Stimulated activated CD4-positive, alpha-beta T cell treated with anti-CD3 and anti-CD28 coated beads, Interleukin-1b, Interleukin-23, amount 100 ng/mL, for 4 hours (primary cell): ENCODE data around the gene CDC42EP1.
"Not testable (repeated sequence)": the region's sequence is repeated elsewhere in the genome, so short reads cannot be mapped to it uniquely, and the experiment has no call there.

Experiments used
- DNase-seq, 2 donors: peaks; one replicate each; pipeline ENCODE4 v3.0.0-alpha.2; 2020; ENCODE audit warnings: low read depth in 2 of 2

The CDC42EP1 gene

GRCh38 chr22:37581504-37581903 is 21.2 kb downstream of the CDC42EP1 start:
- no peak for DNase-seq

GRCh38 chr22:37582526-37582925 is 22.2 kb downstream of the CDC42EP1 start:
- DNase-seq, result no peak

- DNase-seq, result no peak
Measured at GRCh38 chr22:37588546-37589215, 28.4 kb downstream of the CDC42EP1 start.

GRCh38 chr22:37589636-37590035 is 29.4 kb downstream of the CDC42EP1 start:
- no peak for DNase-seq

GRCh38 chr22:37591081-37591480 is 30.8 kb downstream of the CDC42EP1 start:
- DNase-seq, result not testable (repeated sequence)

DNA sequence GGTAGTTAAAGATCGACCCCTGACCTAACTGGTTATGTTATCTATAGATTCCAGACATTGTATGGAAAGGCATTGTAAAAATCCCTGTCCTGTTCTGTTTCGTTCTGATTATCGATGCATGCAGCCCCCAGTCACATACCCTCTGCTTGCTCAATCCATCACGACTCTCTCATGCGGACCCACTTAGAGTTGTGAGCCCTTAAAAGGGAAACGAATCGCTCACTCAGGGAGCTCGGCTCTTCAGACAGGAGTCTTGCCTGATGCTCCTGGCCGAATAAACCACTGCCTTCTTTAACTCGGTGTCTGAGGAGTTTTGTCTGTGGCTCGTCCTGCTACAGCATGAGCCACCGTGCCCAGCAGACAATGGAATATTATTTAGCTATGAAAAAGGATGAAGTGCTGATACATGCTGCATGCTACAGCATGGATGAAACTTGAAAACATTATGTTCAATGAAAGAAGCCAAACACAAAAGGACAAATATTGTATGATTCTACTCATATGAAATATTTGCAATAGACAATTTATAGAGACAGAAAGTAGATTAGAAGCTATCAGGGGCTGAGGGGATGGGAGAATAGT is 31.6 kb downstream of the CDC42EP1 start:
- no peak for DNase-seq

GRCh38 chr22:37594237-37594636 is 34.0 kb downstream of the CDC42EP1 start:
- DNase-seq, result no peak

GRCh38 chr22:37599153-37599552 is 38.9 kb downstream of the CDC42EP1 start:
- DNase-seq, result no peak

DNA sequence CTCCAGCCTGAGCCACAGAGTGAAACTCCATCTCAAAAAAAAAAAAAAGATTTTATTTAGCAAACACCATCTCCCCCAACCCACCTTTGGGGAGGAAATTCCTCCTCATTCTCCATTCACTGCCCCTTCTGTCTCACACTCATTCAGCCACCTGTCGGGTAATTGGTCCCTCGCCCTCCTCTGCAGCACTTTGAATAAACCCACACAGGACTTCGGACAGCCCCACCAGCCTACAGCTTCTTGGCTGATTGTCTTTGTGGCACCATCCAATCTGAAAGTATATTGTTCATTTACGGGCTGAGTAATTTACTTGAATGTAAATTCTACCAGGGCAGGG is 40.9 kb downstream of the CDC42EP1 start:
- DNase-seq, result no peak

GRCh38 chr22:37601540-37602442 is 41.5 kb downstream of the CDC42EP1 start:
- no peak for DNase-seq

- not testable (repeated sequence) for DNase-seq
Measured at GRCh38 chr22:37602546-37603277, 42.4 kb downstream of the CDC42EP1 start.

DNA sequence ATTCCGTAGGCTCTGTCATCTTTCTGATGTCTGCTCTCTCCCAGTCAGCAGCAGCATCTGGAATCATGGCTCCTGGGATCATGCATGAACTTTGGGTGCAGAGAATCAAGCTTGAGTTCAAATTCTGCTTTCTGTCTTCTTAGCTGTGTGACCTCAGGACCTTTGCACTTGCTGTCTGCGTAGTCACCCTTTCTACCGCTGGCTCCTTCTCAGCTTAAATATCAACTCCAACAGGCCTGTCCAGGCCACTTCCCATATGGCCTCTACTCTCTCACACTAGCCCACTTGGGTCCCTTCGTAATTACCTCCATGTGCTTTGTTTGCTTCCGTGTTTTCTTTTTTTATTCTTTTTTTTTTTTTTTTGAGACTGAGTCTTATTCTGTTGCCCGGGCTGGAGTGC is 43.8 kb downstream of the CDC42EP1 start:
- DNase-seq, result no peak

DNA sequence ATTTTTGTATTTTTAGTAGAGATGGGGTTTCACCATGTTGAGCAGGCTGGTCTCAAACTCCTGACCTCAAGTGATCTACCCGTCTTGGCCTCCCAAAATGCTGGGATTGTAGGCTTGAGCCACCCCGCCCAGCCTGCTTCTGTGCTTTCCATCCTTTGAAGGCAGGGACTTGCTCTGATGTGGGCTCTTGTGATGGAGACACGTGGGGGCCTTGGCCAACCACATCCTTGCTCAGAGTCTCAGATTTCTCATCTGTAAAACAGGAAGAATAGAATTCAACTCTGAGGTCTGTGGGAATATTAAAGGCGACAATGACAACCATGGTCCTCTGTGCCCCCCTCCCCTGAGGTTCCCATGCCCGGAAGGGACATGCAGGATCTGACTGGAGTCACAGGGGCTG is 44.6 kb downstream of the CDC42EP1 start:
- peak in 1 of 2 donors; percentile 34 for DNase-seq

DNA sequence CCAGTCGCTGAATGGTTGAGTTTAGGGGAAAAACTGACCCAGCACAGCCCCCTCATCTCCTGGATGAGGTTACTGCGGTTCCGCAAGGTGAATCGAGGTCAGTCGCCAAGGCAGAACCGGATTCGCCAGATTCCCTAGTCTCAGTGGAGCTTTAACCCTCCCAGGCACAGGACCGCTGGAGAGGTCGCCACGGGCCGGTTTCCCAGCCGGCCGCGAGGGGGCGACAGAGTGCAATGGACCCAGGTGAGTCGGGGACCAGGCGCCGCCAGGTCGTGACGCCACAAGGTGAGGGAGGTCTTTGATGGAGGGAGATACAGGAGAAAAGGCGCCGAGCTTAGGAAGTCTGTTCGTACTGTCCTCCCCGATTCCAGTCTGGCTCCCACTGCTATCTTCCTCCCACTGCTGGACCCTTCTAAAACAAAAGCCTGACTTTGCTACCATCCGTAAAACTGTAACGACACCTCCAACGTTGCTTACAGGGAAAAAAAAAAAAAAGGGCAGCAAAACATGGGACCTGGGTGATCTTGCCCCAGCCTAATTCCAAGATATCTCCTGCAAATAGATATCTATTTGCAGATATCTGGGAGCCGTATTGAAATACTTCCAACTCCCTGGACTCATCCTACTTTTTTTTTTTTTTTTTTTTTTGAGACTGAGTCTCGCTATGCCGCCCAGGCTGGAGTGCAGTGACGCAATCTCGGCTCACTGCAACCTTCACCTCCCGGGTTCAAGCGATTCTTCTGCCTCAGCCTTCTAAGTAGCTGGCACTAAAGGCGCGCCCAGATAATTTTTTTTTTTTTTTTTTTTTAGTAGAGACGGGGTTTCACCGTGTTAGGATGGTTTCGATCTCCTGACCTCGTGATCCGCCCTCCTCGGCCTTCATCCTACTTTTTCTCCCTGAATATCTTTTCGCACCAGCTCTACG is 47.0 kb downstream of the CDC42EP1 start:
- DNase-seq, result peak; percentile 91 to 94

DNA sequence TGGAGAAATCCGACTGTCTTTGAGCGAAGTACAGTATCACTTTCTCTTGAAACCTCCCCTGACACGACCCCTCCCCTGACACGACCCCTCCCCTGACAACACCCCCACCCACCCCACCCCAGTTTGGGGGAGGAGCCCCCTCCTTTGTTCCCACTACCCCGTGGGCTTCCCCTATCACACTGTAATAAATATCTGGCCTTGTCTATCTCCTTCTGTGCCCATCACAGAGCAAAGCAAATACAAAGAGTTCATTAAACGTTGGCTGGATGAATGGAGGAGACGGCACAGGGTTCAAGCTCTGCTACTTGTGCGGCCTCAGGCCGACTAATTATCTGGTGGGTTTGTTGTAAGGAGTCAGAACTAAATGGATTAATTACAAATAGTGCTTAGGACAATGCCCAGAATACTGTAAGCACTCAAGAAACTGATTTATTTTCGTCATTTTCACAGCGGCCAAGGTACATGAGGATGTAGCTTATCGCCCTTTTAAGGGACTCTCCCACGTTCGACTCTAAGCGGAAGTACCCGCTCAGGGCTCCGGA is 47.7 kb downstream of the CDC42EP1 start:
- no peak for DNase-seq

- DNase-seq, result peak; percentile 90 to 92
Measured at GRCh38 chr22:37608477-37609239, 48.4 kb downstream of the CDC42EP1 start, which contains the start of gene GGA1. GGA1 (plus strand) TSS chr22:37608834; CDS start chr22:37608861, 27 bp downstream.

- no peak for DNase-seq
Measured at GRCh38 chr22:37609240-37610152, 49.2 kb downstream of the CDC42EP1 start.

DNA sequence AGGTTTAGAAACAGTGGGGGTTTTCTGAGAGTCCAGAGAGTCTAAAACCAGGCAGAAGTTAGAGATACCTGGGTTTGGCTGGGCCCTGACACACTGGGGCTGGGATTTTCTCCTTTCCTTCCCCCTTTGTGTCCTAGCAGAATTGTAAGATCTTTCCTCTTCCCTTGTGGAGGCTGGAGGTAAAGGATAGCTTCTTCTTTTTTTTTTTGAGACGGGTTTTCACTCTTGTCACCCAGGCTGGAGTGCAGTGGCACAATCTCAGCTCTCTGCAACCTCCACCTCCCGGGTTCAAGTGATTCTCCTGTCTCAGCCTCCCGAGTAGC is 49.8 kb downstream of the CDC42EP1 start:
- DNase-seq, result not testable (repeated sequence)
